ENCODE measurements around the gene CDKAL1.
A peak's percentile ranks its signal among the peaks of the same experiment; 100 is the strongest.
"Not testable (repeated sequence)": the region's sequence is repeated elsewhere in the genome, so short reads cannot be mapped to it uniquely, and the experiment has no call there.

The CDKAL1 gene

DNA sequence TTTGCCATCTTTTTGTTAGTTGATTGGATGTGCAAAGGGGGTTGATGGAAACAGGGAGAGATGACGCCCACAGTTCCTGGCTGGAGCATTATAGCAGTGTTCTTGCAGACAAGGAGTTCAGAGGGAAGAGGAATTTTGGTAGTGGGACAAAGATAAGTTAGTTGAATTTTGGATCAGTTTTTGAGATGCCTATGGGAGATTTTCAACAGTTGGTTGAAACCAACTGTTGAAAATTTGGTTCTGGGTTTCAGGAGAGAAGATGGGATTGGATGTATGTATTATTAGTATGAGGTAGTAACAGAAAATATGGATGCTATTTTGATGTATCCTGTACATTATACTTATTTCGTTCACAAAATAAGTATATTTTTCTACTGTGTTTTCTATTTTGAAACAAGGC is 274.2 kb downstream of the CDKAL1 start:
- no peak for DNase-seq

DNA sequence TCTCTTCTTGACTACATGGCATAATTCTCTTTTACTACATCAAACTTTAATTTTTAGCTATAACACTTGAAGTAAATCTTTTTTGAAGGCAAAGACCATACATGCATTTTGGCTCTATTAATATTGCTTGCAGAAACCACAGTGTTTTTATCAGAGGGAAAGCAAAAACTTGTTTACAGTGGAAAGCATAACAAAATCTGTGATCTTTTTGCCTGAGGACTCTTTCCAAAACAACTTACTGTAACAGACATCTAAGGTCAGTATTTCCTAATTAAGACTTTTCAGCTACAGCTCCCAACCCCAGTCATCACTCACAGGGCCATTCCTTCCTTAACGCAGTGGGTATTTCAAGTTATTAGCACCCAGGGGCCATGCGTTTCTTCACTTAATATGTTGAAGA is 274.7 kb downstream of the CDKAL1 start:
- DNase-seq: no peak

DNA sequence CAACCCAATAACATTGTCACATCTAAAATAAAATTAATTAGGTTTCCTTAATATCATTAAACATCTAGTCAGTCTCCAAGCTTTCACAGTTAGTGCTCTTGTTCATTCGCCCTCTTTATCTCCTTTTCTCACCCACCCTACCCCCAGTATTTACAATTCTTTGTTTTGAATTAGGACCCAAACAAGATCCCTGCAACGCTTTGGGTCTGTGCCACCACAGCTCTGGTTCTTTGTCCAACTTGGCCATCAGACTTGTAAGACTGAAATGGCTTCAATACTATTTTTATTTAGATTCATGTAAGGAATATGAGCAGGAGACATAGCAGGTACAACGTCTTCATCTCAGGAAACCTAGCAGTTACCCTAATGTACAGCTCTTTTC is 276.5 kb downstream of the CDKAL1 start:
- no peak for DNase-seq

DNA sequence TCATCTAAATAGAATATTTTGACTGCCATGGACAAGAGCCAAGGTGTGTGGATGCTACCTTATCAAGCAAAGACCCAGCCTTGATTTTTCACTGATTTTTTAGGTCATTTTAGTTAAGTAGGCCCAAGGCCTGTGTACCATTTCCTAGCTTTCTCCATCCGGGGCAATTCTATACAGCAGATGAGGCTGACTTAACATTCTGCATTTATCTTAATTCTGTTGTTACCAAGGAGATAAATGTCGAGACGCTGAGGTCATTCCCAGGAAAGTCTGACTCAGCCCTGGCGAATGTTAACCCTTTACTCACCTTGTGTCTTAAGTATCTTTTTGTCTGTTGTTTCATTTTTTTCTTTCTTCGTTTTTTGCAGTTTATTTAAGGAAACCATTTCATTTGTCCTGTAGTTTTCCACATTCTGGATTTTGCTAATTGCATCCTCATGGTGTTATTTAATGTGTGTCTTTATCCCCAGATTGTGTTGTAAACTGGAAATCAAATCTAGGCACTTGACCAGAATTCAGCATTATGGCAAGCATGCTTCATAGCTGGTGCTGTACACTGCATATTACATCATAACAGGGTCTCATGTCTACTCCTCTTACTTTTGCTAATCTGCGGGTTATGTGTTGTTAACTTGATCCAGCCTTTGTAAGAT is 277.0 kb downstream of the CDKAL1 start:
- DNase-seq: no peak

DNA sequence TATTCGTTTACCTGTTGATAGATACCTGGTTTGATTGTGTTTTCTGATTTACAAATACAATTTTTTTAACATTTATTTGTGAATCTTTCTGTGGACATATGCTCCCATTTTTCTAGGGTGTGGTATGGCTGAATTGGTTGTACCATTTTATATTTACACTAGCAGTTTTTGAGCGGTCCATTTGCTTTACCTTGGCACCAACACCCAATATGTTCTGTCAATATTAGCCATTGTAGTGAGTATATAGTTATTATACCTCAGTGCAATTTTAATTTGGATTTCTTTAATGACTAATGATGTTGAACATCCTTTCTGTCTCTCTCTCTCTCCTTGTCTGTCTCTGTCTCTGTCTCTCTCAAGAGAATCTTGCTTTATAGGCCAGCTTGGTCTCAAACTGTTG is 278.5 kb downstream of the CDKAL1 start:
- no peak for DNase-seq

DNA sequence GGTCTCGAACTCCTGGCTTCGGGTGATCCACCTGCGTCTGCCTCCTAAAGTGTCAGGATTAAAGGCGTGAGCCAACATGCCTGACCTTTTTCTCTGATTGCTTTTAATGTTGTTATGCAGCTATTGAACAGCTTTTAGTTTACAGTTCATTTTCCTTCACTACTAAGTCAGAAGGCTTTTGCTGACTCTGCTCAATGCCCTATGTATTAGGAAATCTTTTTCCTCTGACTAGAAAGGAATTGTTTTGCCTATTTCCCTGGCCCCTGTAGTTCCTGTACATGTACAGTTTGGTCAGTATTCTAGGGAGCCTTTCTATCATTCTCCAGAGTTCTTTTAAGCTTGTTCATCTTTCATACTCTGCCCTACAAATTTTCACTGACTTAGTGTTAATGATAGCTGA is 280.2 kb downstream of the CDKAL1 start:
- DNase-seq: no peak

DNA sequence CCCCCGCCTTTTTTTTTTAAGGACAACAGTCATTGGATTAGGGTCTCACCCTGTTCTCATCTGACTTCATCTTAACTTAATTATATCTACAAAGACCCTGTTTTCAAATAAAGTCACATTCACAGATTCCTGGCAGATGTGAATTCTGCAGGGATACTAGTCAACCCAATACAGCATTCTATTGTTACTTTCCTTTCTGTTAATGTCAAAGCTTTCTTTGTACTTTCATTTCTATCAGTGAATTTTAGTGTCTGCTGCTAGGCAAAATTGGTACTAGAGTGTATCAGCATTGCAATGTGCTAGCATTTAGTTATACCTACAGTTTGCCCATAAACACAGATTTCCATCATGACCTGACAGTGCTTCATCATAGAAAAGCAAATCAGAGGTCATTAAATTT is 281.9 kb downstream of the CDKAL1 start:
- DNase-seq: no peak

DNA sequence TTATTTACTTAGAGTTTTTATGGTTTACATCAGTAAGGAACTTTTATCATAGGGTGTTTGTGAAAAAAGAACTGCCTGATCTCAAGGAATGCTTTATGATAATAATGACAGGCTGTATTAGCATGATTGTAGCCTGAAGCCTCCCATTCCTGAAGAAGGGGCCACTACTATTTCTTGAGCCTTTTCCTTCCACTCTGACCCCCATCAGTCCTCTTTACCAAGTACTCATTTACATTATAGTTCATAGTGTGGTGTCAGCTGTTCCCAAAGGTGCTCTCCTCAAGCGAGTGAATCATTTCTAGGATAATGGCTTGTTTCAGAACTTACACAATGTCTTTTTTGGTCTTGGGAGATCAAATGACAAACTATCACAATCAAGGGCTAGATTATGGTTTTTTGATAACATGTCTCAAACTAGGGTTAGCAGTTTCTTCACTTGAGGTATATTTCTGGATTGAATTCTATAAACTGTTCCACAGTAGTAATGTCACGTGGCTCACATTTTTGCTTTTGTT is 283.6 kb downstream of the CDKAL1 start:
- no peak for DNase-seq

DNA sequence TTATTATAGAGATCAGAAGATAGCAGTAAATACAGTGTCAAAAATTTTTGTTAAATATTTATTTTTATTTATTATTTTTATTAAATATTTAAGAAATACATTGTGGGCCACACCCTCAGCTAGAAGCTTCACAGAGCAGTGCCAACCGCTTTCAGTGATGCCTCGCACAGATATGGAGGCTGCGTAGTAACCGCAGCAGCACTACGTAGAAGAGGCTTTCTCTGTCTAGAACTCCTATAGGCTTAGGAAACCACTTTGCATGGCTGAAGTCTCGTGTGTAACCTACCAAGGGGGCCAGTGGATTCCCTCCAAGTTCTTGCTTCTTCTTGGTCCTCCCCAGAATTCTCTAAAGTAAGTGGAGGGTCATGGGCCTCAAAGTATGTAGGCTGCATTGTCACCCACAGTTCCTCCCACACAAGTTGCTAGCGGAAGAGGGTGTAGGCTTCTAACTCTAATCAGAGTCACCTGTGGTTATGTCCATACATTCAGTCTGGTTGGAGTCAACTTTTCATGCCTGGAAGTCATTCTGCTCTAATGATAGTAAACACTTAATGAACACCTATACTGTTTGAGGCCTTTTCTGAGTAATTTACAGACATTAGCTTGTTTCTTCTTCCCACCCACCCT is 285.6 kb downstream of the CDKAL1 start:
- peak; percentile 38 for DNase-seq

DNA sequence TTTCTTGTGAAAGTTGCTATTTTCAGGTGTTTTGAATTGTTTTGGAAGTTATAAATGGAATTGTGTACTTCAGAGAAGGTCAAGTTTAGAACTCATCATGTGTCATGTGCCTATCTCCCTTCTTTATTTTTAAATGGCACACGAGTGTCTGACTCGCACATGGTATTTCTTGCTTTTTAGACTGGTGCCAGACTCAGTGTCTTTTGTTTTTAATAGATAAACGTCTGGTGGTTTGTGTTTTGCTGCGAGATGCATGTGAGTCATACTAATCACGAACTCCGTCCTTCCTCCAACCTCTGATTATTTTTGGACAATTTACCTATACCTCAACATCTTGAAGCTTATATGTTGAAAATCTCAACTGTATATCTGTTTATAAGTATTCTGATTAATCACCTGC is 292.1 kb downstream of the CDKAL1 start:
- DNase-seq: no peak

DNA sequence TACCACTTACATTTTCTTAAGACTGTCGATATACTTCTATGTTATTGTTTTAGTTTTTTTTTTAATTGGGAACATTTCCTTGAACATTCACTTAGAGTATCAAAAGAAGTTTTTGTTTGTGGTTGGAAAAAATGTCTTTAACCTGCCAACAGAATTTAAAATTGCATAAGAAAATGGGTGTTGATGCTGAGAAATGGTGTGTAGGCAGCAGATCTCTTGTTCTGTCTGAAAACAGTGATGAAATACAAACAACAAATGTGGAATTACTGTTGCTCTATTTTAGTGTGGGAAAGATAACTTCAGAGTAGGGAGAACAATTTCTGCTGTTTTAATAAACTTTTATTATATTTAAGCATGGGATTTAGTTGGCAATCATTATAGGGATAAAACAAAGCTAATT is 293.5 kb downstream of the CDKAL1 start:
- DNase-seq: no peak

DNA sequence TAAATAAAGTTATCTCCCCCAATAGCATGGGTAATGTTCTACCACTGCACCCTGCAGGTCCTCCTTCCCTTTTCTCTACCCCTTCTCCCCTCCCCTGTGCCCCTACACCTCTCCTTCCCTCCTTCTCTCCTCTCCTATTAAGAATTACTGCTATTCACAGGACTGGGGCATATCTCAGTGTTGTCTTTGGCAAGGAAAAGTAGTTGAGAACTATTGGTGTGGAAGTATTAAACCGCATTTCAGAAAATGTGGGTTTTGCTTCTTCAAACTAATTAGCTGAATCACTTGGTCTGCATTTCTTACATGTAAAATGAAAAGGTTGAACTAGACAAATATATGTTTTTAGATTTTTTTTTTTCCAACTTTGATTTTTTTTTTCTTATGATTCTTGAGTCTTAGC is 296.3 kb downstream of the CDKAL1 start:
- no peak for DNase-seq

DNA sequence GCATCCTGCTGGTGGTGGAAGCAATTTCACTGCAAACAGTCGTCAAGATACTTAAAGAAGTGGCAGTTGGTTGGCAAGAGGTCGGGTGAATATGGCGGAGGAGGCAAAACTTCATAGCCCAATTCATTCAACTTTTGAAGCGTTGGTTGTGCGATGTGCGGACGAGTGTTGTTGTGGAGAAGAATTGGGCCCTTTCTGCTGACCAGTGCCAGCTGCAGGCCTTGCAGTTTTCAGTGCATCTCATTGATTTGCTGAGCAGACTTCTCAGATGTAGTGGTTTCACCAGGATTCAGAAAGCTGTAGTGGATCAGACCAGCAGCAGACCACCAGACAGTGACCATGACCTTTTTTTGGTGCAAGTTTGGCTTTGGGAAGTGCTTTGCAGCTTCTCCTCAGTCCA is 297.0 kb downstream of the CDKAL1 start:
- DNase-seq: not testable (repeated sequence)

DNA sequence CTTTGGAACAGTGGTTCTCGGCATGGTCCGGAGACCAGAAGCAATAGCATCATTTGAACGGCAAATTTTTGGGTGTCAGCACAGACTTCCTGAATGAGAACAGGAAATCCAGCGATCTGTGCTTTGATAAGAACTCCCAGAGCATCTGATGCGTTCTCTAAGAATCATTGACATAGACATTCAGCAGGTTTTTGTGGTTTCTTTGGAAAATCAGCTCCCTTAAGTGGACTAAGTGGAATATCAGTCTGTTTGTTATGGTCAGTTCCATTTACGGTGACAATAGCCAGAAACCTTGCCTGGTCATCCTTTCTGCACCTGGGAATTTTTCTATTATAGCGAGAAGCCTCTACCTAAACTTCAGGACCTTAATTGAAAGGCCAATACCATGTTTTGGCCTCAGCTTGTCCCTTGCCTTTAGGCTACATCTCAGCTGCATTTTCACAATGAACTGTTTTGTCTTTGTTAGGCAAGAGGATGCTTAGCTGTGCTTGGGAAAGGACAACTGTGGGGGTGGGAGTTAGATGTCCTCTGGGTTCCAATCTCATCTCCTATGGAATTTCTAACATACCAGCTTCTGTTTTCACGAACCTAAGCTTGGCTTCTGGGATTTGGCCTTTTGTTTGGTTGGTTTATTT is 299.7 kb downstream of the CDKAL1 start:
- no peak for DNase-seq

DNA sequence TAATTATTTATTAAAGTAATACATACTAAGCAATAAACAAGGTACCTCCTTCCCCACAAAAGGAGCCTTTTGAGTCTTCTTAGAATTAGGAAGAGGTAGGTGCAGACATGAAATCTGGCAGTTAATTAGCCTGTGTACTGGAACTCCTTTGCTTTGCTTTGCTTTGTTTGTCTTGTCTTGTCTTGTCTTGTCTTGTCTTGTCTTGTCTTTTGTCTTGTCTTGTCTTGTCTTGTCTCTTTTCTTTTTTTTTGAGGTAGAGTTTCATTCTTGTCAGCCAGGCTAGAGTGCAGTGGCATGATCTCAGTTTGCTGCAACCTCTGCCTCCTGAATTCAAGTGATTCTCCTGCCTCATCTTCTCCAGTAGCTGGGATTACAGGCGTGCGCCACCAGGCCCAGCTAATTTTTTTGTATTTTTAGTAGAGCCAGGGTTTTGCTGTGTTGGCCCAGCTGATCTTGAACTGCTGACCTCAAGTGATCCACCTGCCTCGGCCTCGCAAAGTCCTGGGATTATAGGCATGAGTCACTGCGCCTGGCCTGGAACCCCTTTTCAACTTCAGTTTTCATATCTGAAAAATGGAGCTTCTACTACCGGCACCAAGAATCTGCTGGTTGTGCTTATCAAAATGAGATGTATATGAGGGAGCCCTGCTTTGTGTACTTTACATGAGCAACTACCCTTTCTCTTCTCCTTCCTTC is 301.2 kb downstream of the CDKAL1 start:
- no peak for DNase-seq

DNA sequence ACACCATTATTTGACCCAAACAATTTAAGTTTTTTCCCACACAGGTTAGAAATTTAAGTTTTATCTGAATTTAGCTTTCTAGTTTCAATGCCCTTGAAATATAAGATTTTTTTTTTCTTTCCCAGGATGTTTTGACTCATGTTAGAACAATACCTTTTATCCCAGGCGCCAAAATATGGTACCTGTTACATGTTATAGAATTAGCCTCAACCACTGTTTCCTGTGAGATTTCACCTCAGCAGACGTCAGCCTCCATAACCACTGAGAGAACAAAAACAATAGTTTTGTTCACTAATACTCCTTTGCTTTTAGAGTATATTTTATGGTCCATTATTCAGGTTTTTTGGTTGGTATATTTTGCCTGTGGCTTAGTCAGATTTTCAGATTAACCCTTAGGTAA is 302.9 kb downstream of the CDKAL1 start:
- DNase-seq: no peak

DNA sequence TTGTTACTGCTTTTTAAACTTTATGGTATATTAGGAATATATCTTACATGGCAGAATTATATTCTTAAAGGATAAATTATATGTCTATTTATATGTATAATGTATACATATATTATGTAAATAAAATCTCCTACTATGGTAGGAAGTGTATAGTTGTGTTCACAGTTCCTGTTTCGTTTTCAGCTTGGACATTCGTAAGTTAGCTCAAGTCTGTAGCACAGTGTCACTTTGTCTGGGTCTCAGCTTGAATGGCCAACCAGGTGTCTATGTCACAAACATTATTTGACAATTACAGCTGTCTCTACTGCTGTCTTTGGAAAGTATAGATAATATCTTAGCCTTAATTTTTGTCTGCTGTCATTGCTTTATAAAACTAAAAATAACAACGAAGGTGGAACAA is 303.9 kb downstream of the CDKAL1 start:
- DNase-seq: no peak

DNA sequence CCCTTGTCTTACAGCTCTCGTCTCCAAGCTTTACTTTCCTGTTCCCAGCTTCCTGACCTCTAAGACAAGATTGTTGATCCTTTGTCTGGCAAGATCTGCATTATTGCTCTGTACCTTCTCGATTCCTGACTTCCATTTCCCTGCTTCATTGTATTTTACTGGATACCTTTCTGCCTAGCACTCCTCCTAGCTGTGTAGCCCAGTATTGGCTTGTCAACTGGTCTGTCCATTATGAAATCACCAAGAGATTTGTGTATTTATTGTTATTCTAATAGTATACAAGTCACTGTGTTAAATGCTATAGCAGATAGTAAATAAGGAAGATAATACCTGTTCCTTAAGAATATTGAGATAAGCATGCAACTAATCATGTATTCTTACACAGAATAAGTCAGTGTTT is 305.4 kb downstream of the CDKAL1 start:
- no peak for DNase-seq

DNA sequence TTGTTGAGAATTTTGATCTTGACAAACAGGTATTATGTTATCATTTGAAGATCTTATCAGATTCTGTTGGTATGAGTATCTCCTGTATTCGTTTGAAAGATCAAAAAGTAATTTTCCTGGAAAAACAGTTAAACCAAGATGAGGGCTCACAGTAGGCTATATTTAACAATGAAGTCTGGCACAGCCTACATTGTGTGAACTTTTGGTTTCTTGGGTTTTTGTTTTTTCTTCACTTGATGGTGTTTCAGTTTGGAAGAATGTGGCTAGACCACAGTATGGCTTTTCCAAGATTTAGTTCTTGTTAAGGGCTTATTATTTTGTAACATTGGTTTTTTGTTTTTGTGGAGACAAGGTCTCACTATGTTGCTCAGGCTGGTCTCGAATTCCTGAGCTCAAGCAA is 306.4 kb downstream of the CDKAL1 start:
- DNase-seq: no peak

DNA sequence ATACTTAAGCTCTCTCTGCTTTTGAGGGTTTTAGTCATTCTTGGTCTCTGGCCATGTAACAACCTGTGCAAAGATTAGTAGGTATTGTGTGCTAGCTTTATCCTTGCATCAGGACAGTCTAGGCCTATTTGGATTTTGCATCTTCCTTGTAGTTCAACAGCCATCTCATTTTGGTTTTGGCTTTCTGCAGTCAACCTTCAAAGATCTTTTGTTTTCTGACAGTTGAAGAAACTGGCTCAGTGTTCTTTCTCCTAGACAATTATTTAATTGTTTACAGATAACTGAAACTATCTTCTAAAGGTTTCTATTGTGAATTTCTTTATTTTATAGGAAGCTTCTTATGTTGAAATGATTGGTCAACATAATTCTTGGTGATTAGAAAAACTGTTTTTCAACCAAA is 307.5 kb downstream of the CDKAL1 start:
- no peak for DNase-seq

DNA sequence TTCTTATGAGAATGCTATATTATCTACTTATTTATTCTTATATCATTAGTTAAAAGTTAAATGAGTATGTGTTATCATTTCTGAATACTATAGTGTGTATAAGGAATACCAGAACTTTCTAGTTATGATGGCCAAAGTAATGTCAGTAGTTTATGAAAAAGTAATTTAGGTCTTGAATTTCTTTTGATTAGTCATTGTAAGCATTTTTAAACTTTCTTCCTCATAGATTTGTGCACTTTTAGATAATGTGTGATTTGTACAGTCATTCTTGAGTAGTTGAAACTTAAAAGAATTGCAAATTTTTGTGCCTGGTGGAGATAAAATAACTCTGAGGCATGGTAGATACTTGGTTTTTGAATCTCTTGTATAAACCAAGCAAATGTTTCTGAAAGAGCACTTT is 311.3 kb downstream of the CDKAL1 start:
- no peak for DNase-seq

DNA sequence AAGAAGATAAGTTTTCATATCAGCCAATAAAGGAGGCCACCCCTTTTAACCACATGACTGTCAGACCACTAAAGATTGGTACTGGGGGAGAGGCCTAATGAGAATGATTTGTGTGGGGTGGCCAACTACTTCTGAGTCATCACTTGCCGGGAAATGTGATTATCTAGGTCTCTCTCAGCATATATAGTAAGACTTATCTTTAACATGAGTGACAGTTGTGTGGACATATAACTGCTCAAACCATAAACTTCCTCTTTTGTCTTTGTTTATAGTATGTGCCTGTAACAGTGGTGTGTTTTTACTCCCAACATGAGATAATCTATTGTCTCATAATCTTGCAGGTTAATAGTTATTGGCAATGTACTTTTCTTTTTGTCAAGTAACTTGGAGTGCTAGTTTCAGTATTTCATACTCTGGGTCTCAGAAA is 312.4 kb downstream of the CDKAL1 start:
- DNase-seq: no peak

DNA sequence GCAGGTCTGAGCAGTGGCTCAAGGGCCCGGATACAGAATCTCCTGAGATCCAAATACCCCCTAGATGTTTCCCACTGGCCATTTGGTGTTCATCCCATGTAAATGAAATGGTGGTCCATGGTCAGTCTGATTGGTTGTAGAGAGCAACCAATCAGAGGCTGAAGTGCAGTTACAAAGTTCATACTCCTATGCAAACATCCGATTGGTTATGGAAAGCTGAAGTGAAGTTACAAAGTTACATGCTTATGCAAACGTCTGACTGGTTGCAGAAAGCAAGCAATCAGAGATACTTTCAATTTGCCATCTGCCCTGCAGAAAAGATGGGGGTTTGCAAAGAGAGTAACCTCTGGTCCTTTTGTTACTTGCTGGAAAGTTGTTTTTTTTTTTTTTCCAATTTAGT is 313.6 kb downstream of the CDKAL1 start:
- no peak for DNase-seq
